Fibroblast of mammary gland (primary cell): ENCODE data around the gene TCEA3.

Source experiments
- DNase-seq: peaks from one replicate; pipeline ENCODE4 v3.0.0-alpha.2; 2010; ENCODE audit warnings: low read depth
- H3K4me3 ChIP-seq: 2 replicates; pipeline ENCODE4 v1.5.1; 2011; ENCODE audit warnings: low read depth, mild to moderate bottlenecking, low read length, moderate library complexity; ENCODE audit not compliant: control insufficient read depth
- CTCF ChIP-seq: conservative IDR thresholded peaks from 2 replicates; pipeline ENCODE4 v1.5.1; 2011; ENCODE audit warnings: low read depth, low read length, inconsistent platforms; ENCODE audit not compliant: control insufficient read depth, insufficient read depth

Gene TCEA3

GRCh38 chr1:23430803-23431202 is 6.3 kb upstream of the TCEA3 start:
- TF ChIP-seq CTCF = no peak
- DNase-seq = no peak
- H3K4me3 ChIP-seq = no peak overlapping the region

- H3K4me3 ChIP-seq = no peak overlapping the region
- DNase-seq = no peak
- no peak for TF ChIP-seq CTCF
Observed at GRCh38 chr1:23428136-23428905, 3.8 kb upstream of the TCEA3 start.

GRCh38 chr1:23427550-23427949 is 3.0 kb upstream of the TCEA3 start:
- DNase-seq = no peak
- no peak for TF ChIP-seq CTCF
- H3K4me3 ChIP-seq = no peak overlapping the region

- no peak overlapping the region for H3K4me3 ChIP-seq
- no peak for TF ChIP-seq CTCF
- no peak for DNase-seq
Observed at GRCh38 chr1:23426828-23427227, 2.3 kb upstream of the TCEA3 start.

GRCh38 chr1:23425193-23425494 is 596 bp upstream of the TCEA3 start:
- no peak overlapping the region for H3K4me3 ChIP-seq
- no peak for TF ChIP-seq CTCF

GRCh38 chr1:23423415-23424292 is 894 bp downstream of the TCEA3 start:
- no peak for DNase-seq
- no peak for TF ChIP-seq CTCF
- peak overlapping the region; percentile 29 for H3K4me3 ChIP-seq

More at GRCh38 chr1:23425193-23425494, 596 bp upstream of the TCEA3 start:
- no peak for DNase-seq
